Small intestine (tissue), 7 donors: ENCODE data around the gene COL25A1. TPM values are rescaled to one million over a fixed set of nuclear protein-coding genes. Genes with fewer than 3 reads are reported as not detected.

Source experiments
- DNase-seq, 2 donors: peaks; one replicate each; pipeline versions ENCODE4 v3.0.0 to v3.0.0-alpha.2; 2013
- FAIRE-seq: peaks from 2 replicates; lab custom pipeline; 2012; peaks lifted over from hg19 to GRCh38; lab: Jason Lieb, UNC
- H3K27ac ChIP-seq, 3 donors: one replicate each; pipeline ENCODE4 v1.5.1; 2013; ENCODE audit warnings: low read length in 2 of 3, mild to moderate bottlenecking in 2 of 3, control low read depth in 1 of 3, inconsistent platforms in 1 of 3, low read depth in 1 of 3, moderate library complexity in 1 of 3
- H3K27me3 ChIP-seq, 3 donors: one replicate each; pipeline ENCODE4 v1.6.1; 2013; ENCODE audit warnings: low read length in 3 of 3, inconsistent platforms in 1 of 3; ENCODE audit not compliant: control insufficient read depth in 3 of 3, insufficient read depth in 3 of 3
- H3K36me3 ChIP-seq, 3 donors: one replicate each; pipeline ENCODE4 v1.6.1; 2013; ENCODE audit warnings: low read length in 3 of 3, inconsistent platforms in 1 of 3, low read depth in 1 of 3, mild to moderate bottlenecking in 1 of 3, moderate library complexity in 1 of 3; ENCODE audit not compliant: control insufficient read depth in 3 of 3, insufficient read depth in 2 of 3
- H3K4me1 ChIP-seq, 3 donors: one replicate each; pipeline ENCODE4 v1.6.1; 2013; ENCODE audit warnings: low read length in 2 of 3, inconsistent platforms in 1 of 3, low read depth in 1 of 3, mild to moderate bottlenecking in 1 of 3, moderate library complexity in 1 of 3; ENCODE audit not compliant: control insufficient read depth in 3 of 3, insufficient read depth in 2 of 3
- H3K4me3 ChIP-seq, 3 donors: one replicate each; pipeline ENCODE4 v1.5.1; 2013; ENCODE audit warnings: low read length in 3 of 3, control low read depth in 1 of 3, inconsistent platforms in 1 of 3, low read depth in 1 of 3, mild to moderate bottlenecking in 1 of 3, moderate library complexity in 1 of 3
- H3K9me3 ChIP-seq, 2 donors: one replicate each; pipeline ENCODE4 v1.6.1; 2013; ENCODE audit warnings: low read depth in 1 of 2, low read length in 1 of 2; ENCODE audit not compliant: control insufficient read depth in 2 of 2, insufficient read depth in 1 of 2
- whole genome bisulfite sequencing, 3 donors: extraction: QIAGEN DNeasy Blood & Tissue Kit; methylation state at CpG; one replicate each; pipeline ENCODE4 v1.1.7; 2013; 5-methylcytosine and 5-hydroxymethylcytosine counted together
- polyA plus RNA-seq, 4 donors: library from polyadenylated mRNA; stranded (reverse) in 3 of 4; unstranded in 1 of 4; fragments of 200-250 nt in 3 of 4; fragments of 120-200 nt in 1 of 4; gene quantifications; one replicate each; pipeline versions ENCODE4 v1.2.1 to v1.2.3, GENCODE V29; 2013
- donor health status: healthy with polysubstance abuse.
- donor health status: control.
- donor health status: control.
- donor health status: Bipolar disorder and iron deficiency.
- donor health status: healthy.

COL25A1 gene
- polyA plus RNA-seq, 4 donors: 0.24 to 6.2 (median 2.5) TPM

DNA sequence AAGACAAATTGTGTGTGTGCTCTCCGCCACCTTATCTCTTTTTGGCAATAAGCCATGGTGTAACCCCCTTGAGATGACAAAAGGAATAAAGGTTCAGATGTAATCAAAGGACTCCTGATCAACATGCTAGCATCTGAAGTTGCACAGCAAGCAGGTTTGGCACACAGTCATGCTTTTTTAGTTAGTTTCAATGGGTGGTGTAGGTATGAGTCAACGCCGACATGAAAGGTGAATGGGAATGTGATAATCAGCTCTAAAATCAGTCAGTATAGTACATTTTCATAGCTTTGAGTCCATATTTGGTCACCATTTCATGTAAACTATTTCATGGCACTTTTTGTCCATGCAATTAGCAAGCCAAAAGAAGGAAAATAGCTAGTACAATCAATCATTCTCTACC, 489.2 kb downstream of the COL25A1 start:
- FAIRE-seq (no peak), DNase-seq (no peak)
- 68 to 80% (median 78%) methylated on average over 3 of the region's 3 CpGs for WGBS, 3 donors
- Histone ChIP-seq H3K27ac (no peak overlapping the region), H3K36me3 (no peaks in the 10 kb centered on the region), H3K9me3 (no peaks in the 10 kb centered on the region), H3K4me3 (no peak overlapping the region), H3K27me3 (peaks cover 0 to 8% (median 0%) of the 10 kb centered on the region in 3 donors), H3K4me1 (no peaks in the 10 kb centered on the region)

DNA sequence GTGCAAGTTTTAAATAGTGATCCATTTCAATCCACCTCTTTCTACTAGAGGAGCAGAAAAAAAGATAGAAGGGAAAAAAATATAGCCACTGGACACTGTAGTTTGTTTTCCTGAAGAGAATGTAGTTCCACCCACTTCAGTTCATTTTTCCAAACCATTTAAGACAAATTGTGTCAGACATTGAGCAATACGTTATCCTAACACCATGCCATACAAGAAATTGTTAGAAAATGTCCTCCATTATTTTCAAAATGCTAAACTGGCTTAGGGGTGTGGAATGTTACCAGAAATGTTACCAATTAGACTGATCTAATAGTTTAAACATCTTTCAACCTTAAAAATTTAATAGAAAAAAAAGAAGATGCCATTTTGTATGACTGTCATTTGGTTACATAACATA, 491.0 kb downstream of the COL25A1 start:
- no peak for FAIRE-seq
- DNase-seq: no peak

DNA sequence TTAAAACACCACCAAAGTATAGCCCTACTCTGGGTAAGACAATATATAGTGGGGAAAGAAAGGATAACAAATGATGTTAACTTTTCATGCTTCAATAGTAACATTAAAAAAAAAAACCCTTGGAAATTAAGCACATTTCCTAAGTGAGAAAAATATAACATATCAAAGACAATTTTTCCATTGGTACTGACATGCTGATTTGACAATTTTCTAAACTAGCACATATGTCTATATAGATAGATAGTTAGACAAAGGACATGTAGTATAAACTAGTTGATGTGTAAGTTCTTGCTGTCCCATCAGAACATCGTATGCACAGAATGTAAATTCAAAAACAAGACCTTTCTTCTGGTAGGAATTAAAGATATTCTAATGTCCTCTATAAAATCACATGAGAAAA, 492.4 kb downstream of the COL25A1 start:
- no peak overlapping the region for H3K27ac ChIP-seq
- no peak overlapping the region for H3K4me3 ChIP-seq
- FAIRE-seq (no peak), DNase-seq (no peak)
- peaks cover 0 to 9% (median 0%) of the 10 kb centered on the region in 3 donors for H3K27me3 ChIP-seq
- no peaks in the 10 kb centered on the region for H3K36me3 ChIP-seq
- H3K4me1 ChIP-seq: no peaks in the 10 kb centered on the region
- no peaks in the 10 kb centered on the region for H3K9me3 ChIP-seq
- WGBS, 3 donors: 84 to 90% (median 89%) methylated on average over 1 of the region's 1 CpG

More for the DNA sequence above, 491.0 kb downstream of the COL25A1 start:
- Histone ChIP-seq H3K4me1 (no peaks in the 10 kb centered on the region), H3K27ac (no peak overlapping the region), H3K4me3 (no peak overlapping the region), H3K36me3 (no peaks in the 10 kb centered on the region), H3K9me3 (no peaks in the 10 kb centered on the region), H3K27me3 (peaks cover 0 to 11% (median 0%) of the 10 kb centered on the region in 3 donors)
- WGBS, 3 donors: 71 to 93% (median 84%) methylated on average over 1 of the region's 1 CpG

DNA sequence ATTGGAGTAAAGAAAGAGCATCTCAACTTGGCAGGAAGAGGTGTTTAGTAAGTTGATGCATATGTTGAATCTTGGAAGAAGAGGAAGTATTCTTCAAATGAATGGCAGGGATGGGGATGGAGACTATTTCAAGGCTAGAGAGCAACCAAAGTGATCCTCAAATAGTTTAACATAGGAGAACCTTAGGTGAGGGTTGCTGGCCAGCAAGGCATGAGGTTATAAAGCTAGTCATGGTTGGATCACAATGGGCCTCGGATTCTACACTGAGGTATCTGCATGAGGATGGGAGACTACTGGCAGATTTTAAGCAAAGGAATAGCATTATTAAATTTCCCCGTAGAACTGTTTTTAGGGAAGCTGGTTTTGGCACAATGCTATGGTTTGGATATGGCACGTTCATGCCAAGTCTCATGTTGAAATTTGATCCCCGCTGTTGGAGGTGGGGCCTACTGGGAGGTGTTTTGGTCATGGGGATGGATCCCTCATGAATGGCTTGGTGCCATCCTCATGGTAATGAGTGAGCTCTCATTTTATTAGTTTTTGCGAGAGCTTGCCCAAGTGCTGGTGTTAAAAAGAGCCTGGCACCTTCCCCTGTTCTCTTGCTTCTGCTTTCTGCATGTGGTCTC, 497.7 kb downstream of the COL25A1 start:
- Histone ChIP-seq H3K9me3 (no peaks in the 10 kb centered on the region), H3K36me3 (no peaks in the 10 kb centered on the region)
- 82 to 84% (median 82%) methylated on average over 5 of the region's 5 CpGs for WGBS, 3 donors

GRCh38 chr4:108799306-108799705, 503.2 kb downstream of the COL25A1 start:
- no peaks in the 10 kb centered on the region for H3K36me3 ChIP-seq
- FAIRE-seq (no peak), DNase-seq (no peak)
- H3K27me3 ChIP-seq: peaks cover 0 to 6% (median 0%) of the 10 kb centered on the region in 3 donors
- 53 to 94% (median 68%) methylated on average over 5 of the region's 5 CpGs for WGBS, 3 donors
- no peak overlapping the region for H3K4me3 ChIP-seq
- no peaks in the 10 kb centered on the region for H3K9me3 ChIP-seq
- no peaks in the 10 kb centered on the region for H3K4me1 ChIP-seq
- no peak overlapping the region for H3K27ac ChIP-seq

More for the DNA sequence above, 497.7 kb downstream of the COL25A1 start:
- H3K4me1 ChIP-seq: no peaks in the 10 kb centered on the region
- DNase-seq (no peak), FAIRE-seq (no peak)
- no peak overlapping the region for H3K27ac ChIP-seq
- H3K4me3 ChIP-seq: no peak overlapping the region
- peaks cover 0 to 9% (median 0%) of the 10 kb centered on the region in 3 donors for H3K27me3 ChIP-seq

DNA sequence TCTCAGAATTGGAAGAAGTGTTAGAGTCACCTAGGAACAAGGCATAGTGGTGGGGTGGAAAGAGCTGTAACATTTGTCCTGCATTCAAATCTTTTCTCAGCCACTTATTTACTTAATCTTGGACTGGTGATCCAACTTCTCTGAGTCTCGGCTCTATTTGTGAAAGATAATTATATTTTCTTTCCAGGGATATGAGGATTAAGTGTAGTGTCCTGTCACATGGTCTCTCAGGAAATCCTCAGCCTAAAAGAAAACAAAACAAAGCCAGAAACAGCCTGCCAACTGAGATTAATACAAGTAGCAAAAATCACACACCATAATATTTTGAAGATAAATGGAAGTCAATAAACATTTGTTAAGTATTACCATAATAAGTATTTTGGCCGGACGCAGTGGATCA, 506.3 kb downstream of the COL25A1 start:
- H3K36me3 ChIP-seq: no peaks in the 10 kb centered on the region
- no peak for DNase-seq

GRCh38 chr4:108795733-108796132, 506.7 kb downstream of the COL25A1 start:
- DNase-seq (no peak), FAIRE-seq (no peak)
- H3K27ac ChIP-seq: no peak overlapping the region
- no peak overlapping the region for H3K4me3 ChIP-seq
- H3K9me3 ChIP-seq: no peaks in the 10 kb centered on the region
- no peaks in the 10 kb centered on the region for H3K27me3 ChIP-seq
- H3K36me3 ChIP-seq: no peaks in the 10 kb centered on the region
- H3K4me1 ChIP-seq: no peaks in the 10 kb centered on the region

More for the DNA sequence above, 506.3 kb downstream of the COL25A1 start:
- FAIRE-seq: no peak
- WGBS, 3 donors: 48 to 75% (median 75%) methylated on average over 3 of the region's 3 CpGs
- Histone ChIP-seq H3K27me3 (no peaks in the 10 kb centered on the region), H3K9me3 (no peaks in the 10 kb centered on the region), H3K27ac (no peak overlapping the region), H3K4me3 (no peak overlapping the region), H3K4me1 (no peaks in the 10 kb centered on the region)

GRCh38 chr4:108794136-108794535, 508.3 kb downstream of the COL25A1 start:
- Histone ChIP-seq H3K27ac (no peak overlapping the region), H3K4me3 (no peak overlapping the region), H3K9me3 (no peaks in the 10 kb centered on the region), H3K36me3 (no peaks in the 10 kb centered on the region), H3K4me1 (no peaks in the 10 kb centered on the region), H3K27me3 (no peaks in the 10 kb centered on the region)
- DNase-seq: no peak
- no peak for FAIRE-seq
- WGBS, 3 donors: 90 to 93% (median 91%) methylated on average over 1 of the region's 1 CpG

- Histone ChIP-seq H3K27ac (no peak overlapping the region), H3K9me3 (no peaks in the 10 kb centered on the region), H3K36me3 (no peaks in the 10 kb centered on the region), H3K27me3 (no peaks in the 10 kb centered on the region), H3K4me1 (no peaks in the 10 kb centered on the region), H3K4me3 (no peak overlapping the region)
- WGBS, 3 donors: 86 to 93% (median 93%) methylated on average over 1 of the region's 1 CpG
- FAIRE-seq (no peak), DNase-seq (no peak)
These were observed 509.0 kb downstream of the COL25A1 start for GRCh38 chr4:108793415-108793814.
